B cell (primary cell): Measurements from ENCODE around the gene GBP4. TPM values are rescaled to one million over a fixed set of nuclear protein-coding genes. Genes with fewer than 3 reads are reported as not detected.

Experiments
- ATAC-seq: fragments of 200-7000 bp; cut with Tn5 transposase; one replicate; pipeline ENCODE4 v1.10.0; 2021; ENCODE audit warnings: low read depth, mild to moderate bottlenecking, moderate number of reproducible peaks, moderate library complexity
- CTCF ChIA-PET: fragments of 350-600 bp; sonication (Branson Sonifier 250); formaldehyde crosslinking; loops from one replicate; lab custom pipeline; 2021; ENCODE audit warnings: antibody characterized with exemption, inconsistent platforms; lab: Charles Lee
- POLR2A ChIA-PET: fragments of 350-600 bp; sonication (Branson Sonifier 250); formaldehyde crosslinking; loops from one replicate; lab custom pipeline; 2021; ENCODE audit warnings: antibody characterized with exemption; lab: Charles Lee
- DNase-seq: peaks from one replicate; pipeline ENCODE4 v3.0.0; 2013
- H2AFZ ChIP-seq: 2 replicates; pipeline ENCODE4 v1.6.1; 2012; ENCODE audit warnings: mild to moderate bottlenecking, low read depth, low read length; ENCODE audit not compliant: insufficient read depth, poor library complexity, severe bottlenecking
- H3K27ac ChIP-seq, 2 donors: 1 replicate in 1 of 2; 2 replicates in 1 of 2; pipeline ENCODE4 v1.5.1; 2012 to 2013; ENCODE audit warnings: low read length in 2 of 2, mild to moderate bottlenecking in 2 of 2, moderate library complexity in 1 of 2
- H3K27me3 ChIP-seq, 4 experiments: fragments of 200-600 bp in 1 of 4; sonication (generic) in 1 of 4; replicated peaks in 1 of 4; 1 replicate in 2 of 4; 2 replicates in 2 of 4; pipeline versions ENCODE4 v1.6.1 to v1.7.0; 2013 to 2016; ENCODE audit warnings: low read length in 3 of 4, mild to moderate bottlenecking in 2 of 4, mixed read lengths in 1 of 4, moderate library complexity in 1 of 4; ENCODE audit not compliant: insufficient read depth in 4 of 4, control insufficient read depth in 3 of 4; ENCODE audit errors: control extremely low read depth in 1 of 4
- H3K36me3 ChIP-seq, 2 experiments: replicated peaks in 1 of 2; 1 replicate in 1 of 2; 2 replicates in 1 of 2; pipeline versions ENCODE4 v1.6.1 to v1.7.1; 2013; ENCODE audit warnings: low read length in 1 of 2; ENCODE audit not compliant: insufficient read depth in 2 of 2, control insufficient read depth in 1 of 2; ENCODE audit errors: control extremely low read depth in 1 of 2, extremely low read depth in 1 of 2
- H3K4me1 ChIP-seq, 2 donors: fragments of 200-600 bp in 1 of 2; sonication (generic) in 1 of 2; 1 replicate in 1 of 2; 2 replicates in 1 of 2; pipeline versions ENCODE4 v1.5.1 to v1.6.1; 2013 to 2017; ENCODE audit warnings: low read length in 2 of 2; ENCODE audit not compliant: control insufficient read depth in 2 of 2, insufficient read depth in 2 of 2
- H3K4me2 ChIP-seq: replicated peaks from 2 replicates; pipeline ENCODE3; 2012; ENCODE audit warnings: mild to moderate bottlenecking, low read depth, low read length; ENCODE audit not compliant: poor library complexity, severe bottlenecking
- H3K4me3 ChIP-seq, 5 experiments: fragments of 200-600 bp in 1 of 5; sonication (generic) in 1 of 5; 1 replicate in 3 of 5; 2 replicates in 2 of 5; pipeline versions ENCODE4 v1.5.1 to v1.7.0; 2011 to 2016; ENCODE audit warnings: low read length in 4 of 5, mild to moderate bottlenecking in 4 of 5, low read depth in 2 of 5, control low read depth in 1 of 5, moderate library complexity in 1 of 5; ENCODE audit not compliant: insufficient read depth in 1 of 5; ENCODE audit errors: control extremely low read depth in 1 of 5, extremely low read depth in 1 of 5
- H3K79me2 ChIP-seq: fragments of 200-600 bp; sonication (generic); one replicate; pipeline ENCODE4 v1.6.0; 2016; ENCODE audit warnings: low read length; ENCODE audit not compliant: control insufficient read depth, insufficient read depth
- H3K9ac ChIP-seq: fragments of 200-600 bp; sonication (generic); 2 replicates; pipeline ENCODE4 v1.6.1; 2017; ENCODE audit warnings: mild to moderate bottlenecking, low read length, moderate library complexity
- H3K9me3 ChIP-seq, 3 donors: one replicate each; pipeline versions ENCODE4 v1.6.1 to v1.7.1; 2013; ENCODE audit warnings: low read length in 2 of 3; ENCODE audit not compliant: control insufficient read depth in 2 of 3, insufficient read depth in 1 of 3; ENCODE audit errors: control extremely low read depth in 1 of 3
- H4K20me1 ChIP-seq: 2 replicates; pipeline ENCODE4 v1.6.0; 2012; ENCODE audit warnings: mild to moderate bottlenecking, low read length; ENCODE audit not compliant: insufficient read depth, control insufficient read depth, poor library complexity, severe bottlenecking
- H3K27ac Mint-ChIP-seq: one replicate; pipeline ENCODE4 v1.8.0; 2021; ENCODE audit warnings: mixed read lengths
- H3K27me3 Mint-ChIP-seq: one replicate; pipeline ENCODE4 v1.8.0; 2021; ENCODE audit warnings: mixed read lengths
- H3K4me1 Mint-ChIP-seq: one replicate; pipeline ENCODE4 v1.8.0; 2021; ENCODE audit warnings: mixed read lengths
- H3K4me3 Mint-ChIP-seq: one replicate; pipeline ENCODE4 v1.8.0; 2021; ENCODE audit warnings: mixed read lengths
- H3K9me3 Mint-ChIP-seq: one replicate; pipeline ENCODE4 v1.8.0; 2022; ENCODE audit warnings: mixed read lengths; ENCODE audit not compliant: insufficient read depth
- CTCF ChIP-seq: fragments of 200-600 bp; IDR thresholded peaks from one replicate; pipeline ENCODE4 v1.8.0; 2022; ENCODE audit warnings: antibody characterized with exemption, mild to moderate bottlenecking
- EZH2 ChIP-seq: IDR thresholded peaks from 2 replicates; pipeline ENCODE4 v1.6.1; 2012; ENCODE audit warnings: borderline replicate concordance, low read depth, mild to moderate bottlenecking, moderate library complexity, low read length; ENCODE audit not compliant: insufficient read depth, poor library complexity, severe bottlenecking
- WGBS: methylation state at CpG from one replicate; pipeline ENCODE4 v1.1.5; 2013; ENCODE audit warnings: missing lambda C conversion rate; ENCODE audit not compliant: insufficient coverage; 5-methylcytosine and 5-hydroxymethylcytosine counted together
- intact Hi-C: fragments of 100-400 bp; cut with micrococcal nuclease; formaldehyde crosslinking; loops from one replicate; pipeline ENCODE4 v1.10.0; 2022
- polyA plus RNA-seq: library from polyadenylated mRNA; depleted of rRNA; stranded (reverse); fragments of >200 nt; gene quantifications from 2 replicates; pipeline ENCODE4 v1.2.3, GENCODE V29; 2012
- total RNA-seq, 2 donors: library from RNA; stranded (reverse); fragments of 120-200 nt in 1 of 2; gene quantifications; 1 replicate in 1 of 2; 2 replicates in 1 of 2; pipeline versions ENCODE4 v1.2.3 to v1.2.4, GENCODE V29; 2013 to 2022

The GBP4 gene
- total and polyA plus RNA-seq, 2 donors (not counting 1 experiment from before 2014, with no cell fraction given), result 12.4 to 43.9 TPM

GRCh38 chr1:89142160-89142559, 56.6 kb downstream of the GBP4 start:
- WGBS, result no CpG with 5 or more reads among the region's 4 CpGs
- no peak overlapping the region for H3K27ac Mint-ChIP-seq
- H4K20me1 ChIP-seq, result no peaks in the 10 kb centered on the region
- H3K27me3 Mint-ChIP-seq, result peaks cover 7% of the 10 kb centered on the region
- no peak overlapping the region for H2AFZ ChIP-seq
- ChIA-PET POLR2A (no interaction called here), CTCF (no interaction called here)
- H3K79me2 ChIP-seq, result no peaks in the 10 kb centered on the region
- no peak overlapping the region for H3K9ac ChIP-seq
- no peak for DNase-seq
- H3K36me3 ChIP-seq, result no peaks in the 10 kb centered on the region
- no peaks in the 10 kb centered on the region for H3K4me1 Mint-ChIP-seq
- no peaks in the 10 kb centered on the region for H3K9me3 Mint-ChIP-seq
- no peak overlapping the region for H3K4me3 Mint-ChIP-seq
- ATAC-seq, result no peak
- peaks cover 0 to 1% (median 0%) of the 10 kb centered on the region in 3 donors for H3K9me3 ChIP-seq
- no peak overlapping the region for H3K4me2 ChIP-seq
- intact Hi-C loops, result no loop called here
- H3K4me3 ChIP-seq, result no peak overlapping the region
- H3K27ac ChIP-seq, result no peak overlapping the region
- TF ChIP-seq EZH2 (no peak), CTCF (no peak)
- H3K4me1 ChIP-seq, result no peaks in the 10 kb centered on the region
- no peaks in the 10 kb centered on the region for H3K27me3 ChIP-seq

GRCh38 chr1:89133747-89134146, 65.0 kb downstream of the GBP4 start:
- ATAC-seq, result no peak
- no peak overlapping the region for H3K9ac ChIP-seq
- H3K27ac Mint-ChIP-seq, result no peak overlapping the region
- no peaks in the 10 kb centered on the region for H3K27me3 Mint-ChIP-seq
- no peaks in the 10 kb centered on the region for H4K20me1 ChIP-seq
- no peaks in the 10 kb centered on the region for H3K79me2 ChIP-seq
- no peaks in the 10 kb centered on the region for H3K36me3 ChIP-seq
- H3K4me2 ChIP-seq, result no peak overlapping the region
- intact Hi-C loops, result no loop called here
- CTCF ChIA-PET, result no interaction called here
- H3K27me3 ChIP-seq, result peaks cover 0 to 2% (median 0%) of the 10 kb centered on the region in 4 experiments
- DNase-seq, result no peak
- no peak for TF ChIP-seq EZH2
- TF ChIP-seq CTCF, result no peak
- no peak overlapping the region for H3K4me3 Mint-ChIP-seq
- no peak overlapping the region for H3K4me3 ChIP-seq
- no peak overlapping the region for H3K27ac ChIP-seq
- peaks cover 0 to 1% (median 0%) of the 10 kb centered on the region in 3 donors for H3K9me3 ChIP-seq
- WGBS, result 100% methylated on average over 1 of the region's 1 CpG
- POLR2A ChIA-PET, result no interaction called here
- H2AFZ ChIP-seq, result no peak overlapping the region
- H3K4me1 Mint-ChIP-seq, result peaks cover 15% of the 10 kb centered on the region
- H3K9me3 Mint-ChIP-seq, result no peaks in the 10 kb centered on the region
- H3K4me1 ChIP-seq, result peaks cover 10 to 11% of the 10 kb centered on the region in 2 donors

Other genes starting within 250 kb of the GBP4 start
- gene KYAT3, start 206.3 kb downstream of the GBP4 start, total RNA-seq, result 28.5 and 31.5 TPM in 2 replicates
- gene KYAT3, start 206.3 kb downstream of the GBP4 start, polyA plus RNA-seq, result 14.7 and 16.7 TPM in 2 replicates
- 22.1 and 24.6 TPM in 2 replicates for gene RBMXL1, start 206.3 kb downstream of the GBP4 start, total RNA-seq
- gene RBMXL1, start 206.3 kb downstream of the GBP4 start, polyA plus RNA-seq, result 4.6 and 9.8 TPM in 2 replicates
- gene GBP3, start 176.1 kb downstream of the GBP4 start, total RNA-seq, result 16.4 and 20.8 TPM in 2 replicates
- 7.6 and 9.3 TPM in 2 replicates for gene GBP3, start 176.1 kb downstream of the GBP4 start, polyA plus RNA-seq
- 9.4 and 9.8 TPM in 2 replicates for gene GBP1, start 133.7 kb downstream of the GBP4 start, total RNA-seq
- gene GBP1, start 133.7 kb downstream of the GBP4 start, polyA plus RNA-seq, result 3.4 and 4.7 TPM in 2 replicates
- gene GBP2, start 72.8 kb downstream of the GBP4 start, total RNA-seq, result 29.2 and 31.9 TPM in 2 replicates
- gene GBP2, start 72.8 kb downstream of the GBP4 start, polyA plus RNA-seq, result 8.2 and 11.4 TPM in 2 replicates
- not detected in 2 replicates for gene GBP7, start 22.9 kb downstream of the GBP4 start, total RNA-seq
- gene GBP7, start 22.9 kb downstream of the GBP4 start, polyA plus RNA-seq, result not detected in 2 replicates
- 24.6 and 25.2 TPM in 2 replicates for gene GBP5, start 73.9 kb upstream of the GBP4 start, total RNA-seq
- 17.6 and 21.7 TPM in 2 replicates for gene GBP5, start 73.9 kb upstream of the GBP4 start, polyA plus RNA-seq
- gene GBP6, start 165.1 kb upstream of the GBP4 start, total RNA-seq, result 0.12 TPM in 1 of 2 replicates, not detected in the other
- gene GBP6, start 165.1 kb upstream of the GBP4 start, polyA plus RNA-seq, result not detected in 2 replicates